Measurements from ENCODE around the gene HTRA2.

GRCh38 chr2:74571058-74571457 lies 41.3 kb downstream of the HTRA2 start:
- TF ChIP-seq CTCF (IDR thresholded peaks at IDR 0.05; ENCODE audit: low read depth, low read length) (no peak), POLR2A (IDR thresholded peaks at IDR 0.05; ENCODE audit: extremely low read depth, insufficient read length) (no peak)
